Right atrium auricular region (tissue), 2 donors: ENCODE data around the gene RIMBP2. TPM values are rescaled to one million over a fixed set of nuclear protein-coding genes. Genes with fewer than 3 reads are reported as not detected.

ENCODE experiments used
- DNase-seq: peaks from one replicate; pipeline ENCODE4 v3.0.0-alpha.2; 2019; ENCODE audit warnings: low spot score
- H3K27ac ChIP-seq, 2 donors: fragments of 200-600 bp; sonication (generic); 1 replicate in 1 of 2; 2 replicates in 1 of 2; pipeline ENCODE4 v1.5.1; 2016 to 2019
- H3K27me3 ChIP-seq, 2 donors: fragments of 200-600 bp; sonication (generic); one replicate each; pipeline versions ENCODE4 v1.5.1 to v1.6.0; 2017 to 2019
- H3K36me3 ChIP-seq: fragments of 200-600 bp; sonication (generic); one replicate; pipeline ENCODE4 v1.5.1; 2016
- H3K4me1 ChIP-seq, 2 donors: fragments of 200-600 bp; sonication (generic); one replicate each; pipeline versions ENCODE4 v1.5.1 to v1.6.0; 2017 to 2019
- H3K4me3 ChIP-seq, 2 donors: fragments of 200-600 bp; sonication (generic); 1 replicate in 1 of 2; 2 replicates in 1 of 2; pipeline ENCODE4 v1.5.1; 2017 to 2019; ENCODE audit warnings: mild to moderate bottlenecking in 1 of 2, moderate library complexity in 1 of 2
- H3K9me3 ChIP-seq, 2 donors: fragments of 200-600 bp; sonication (generic); one replicate each; pipeline ENCODE4 v1.5.1; 2019
- CTCF ChIP-seq, 2 donors: fragments of 200-600 bp; sonication (generic); IDR thresholded peaks; one replicate each; pipeline ENCODE4 v1.5.1; 2019; ENCODE audit warnings: antibody characterized with exemption in 2 of 2
- total RNA-seq, 2 donors: library from RNA; depleted of rRNA; stranded (reverse); fragments of >200 nt; gene quantifications; one replicate each; pipeline ENCODE4 v1.1.0, GENCODE V29; 2016

RIMBP2 gene
- total RNA-seq, 2 donors from 2014 or later = 0.04 TPM; not detected in 1

- Histone ChIP-seq H3K4me3 (no peak overlapping the region), H3K27ac (no peak overlapping the region), H3K9me3 (no peaks in the 10 kb centered on the region), H3K36me3 (no peaks in the 10 kb centered on the region), H3K4me1 (no peaks in the 10 kb centered on the region), H3K27me3 (no peaks in the 10 kb centered on the region)
- DNase-seq = no peak
- no peak for TF ChIP-seq CTCF (IDR thresholded peaks at IDR 0.05)
Observed at GRCh38 chr12:130608132-130608531, 108.0 kb downstream of the RIMBP2 start.

- Histone ChIP-seq H3K36me3 (no peaks in the 10 kb centered on the region), H3K27ac (no peak overlapping the region), H3K9me3 (no peaks in the 10 kb centered on the region), H3K4me3 (no peak overlapping the region), H3K4me1 (no peaks in the 10 kb centered on the region), H3K27me3 (no peaks in the 10 kb centered on the region)
- no peak for TF ChIP-seq CTCF (IDR thresholded peaks at IDR 0.05)
- DNase-seq = no peak
Observed at GRCh38 chr12:130606231-130606630, 109.9 kb downstream of the RIMBP2 start.

- Histone ChIP-seq H3K9me3 (no peaks in the 10 kb centered on the region), H3K4me3 (no peak overlapping the region), H3K36me3 (no peaks in the 10 kb centered on the region), H3K27ac (no peak overlapping the region), H3K27me3 (no peaks in the 10 kb centered on the region), H3K4me1 (no peaks in the 10 kb centered on the region)
- no peak for TF ChIP-seq CTCF (IDR thresholded peaks at IDR 0.05)
- no peak for DNase-seq
Observed at GRCh38 chr12:130603396-130603965, 112.6 kb downstream of the RIMBP2 start.

- Histone ChIP-seq H3K4me1 (no peaks in the 10 kb centered on the region), H3K27me3 (no peaks in the 10 kb centered on the region), H3K4me3 (no peak overlapping the region), H3K9me3 (peaks cover 0 to 11% of the 10 kb centered on the region in 2 donors), H3K36me3 (no peaks in the 10 kb centered on the region), H3K27ac (no peak overlapping the region)
- TF ChIP-seq CTCF (IDR thresholded peaks at IDR 0.05) = no peak
- no peak for DNase-seq
Observed at GRCh38 chr12:130602251-130602650, 113.8 kb downstream of the RIMBP2 start.

- Histone ChIP-seq H3K4me1 (no peaks in the 10 kb centered on the region), H3K27ac (no peak overlapping the region), H3K9me3 (peaks cover 0 to 17% of the 10 kb centered on the region in 2 donors), H3K36me3 (no peaks in the 10 kb centered on the region), H3K27me3 (no peaks in the 10 kb centered on the region), H3K4me3 (no peak overlapping the region)
- no peak for DNase-seq
- no peak for TF ChIP-seq CTCF (IDR thresholded peaks at IDR 0.05)
Observed at GRCh38 chr12:130601327-130601726, 114.8 kb downstream of the RIMBP2 start.

- H3K4me1 ChIP-seq = no peaks in the 10 kb centered on the region
- H3K4me3 ChIP-seq = no peak overlapping the region
- no peak overlapping the region for H3K27ac ChIP-seq
- H3K9me3 ChIP-seq = peaks cover 0 to 17% of the 10 kb centered on the region in 2 donors
- TF ChIP-seq CTCF (IDR thresholded peaks at IDR 0.05) = no peak
- H3K36me3 ChIP-seq = no peaks in the 10 kb centered on the region
- DNase-seq = no peak
- H3K27me3 ChIP-seq = no peaks in the 10 kb centered on the region
Observed at GRCh38 chr12:130596241-130596640, 119.9 kb downstream of the RIMBP2 start.
